Left ventricle myocardium superior (tissue), 1 donor: ENCODE measurements around the gene CXXC1. TPM values are rescaled to one million over a fixed set of nuclear protein-coding genes. Genes with fewer than 3 reads are reported as not detected.
"Not testable (repeated sequence)": the region's sequence is repeated elsewhere in the genome, so short reads cannot be mapped to it uniquely, and the experiment has no call there.

Source experiments
- ATAC-seq: fragments of 200-7000 bp; cut with Tn5 transposase; one replicate; pipeline ENCODE4 v1.9.1; 2020; ENCODE audit warnings: mild to moderate bottlenecking, moderate library complexity
- DNase-seq: peaks from one replicate; pipeline ENCODE4 v3.0.0-alpha.2; 2020
- intact Hi-C: fragments of 100-400 bp; cut with micrococcal nuclease; formaldehyde crosslinking; loops from one replicate; pipeline ENCODE4 v1.11.0; 2022
- total RNA-seq: library from RNA; stranded (reverse); fragmentation: NEBNext Ultra II Directional; extraction: Animal tissue kit (Norgen Biotek cat#: 25700); gene quantifications from one replicate; pipeline ENCODE4 v1.2.1, GENCODE V29; 2021
- donor health status: DM: no; HTN: yes; CAD: no; lungs with severe emphysema.

The CXXC1 gene
- total RNA-seq, 1 donor from 2014 or later, result 38.2 TPM

GRCh38 chr18:50299626-50300388 lies 12.3 kb upstream of the CXXC1 start:
- DNase-seq, result no peak
- ATAC-seq, result no peak
- intact Hi-C loops, result no loop called here

DNA sequence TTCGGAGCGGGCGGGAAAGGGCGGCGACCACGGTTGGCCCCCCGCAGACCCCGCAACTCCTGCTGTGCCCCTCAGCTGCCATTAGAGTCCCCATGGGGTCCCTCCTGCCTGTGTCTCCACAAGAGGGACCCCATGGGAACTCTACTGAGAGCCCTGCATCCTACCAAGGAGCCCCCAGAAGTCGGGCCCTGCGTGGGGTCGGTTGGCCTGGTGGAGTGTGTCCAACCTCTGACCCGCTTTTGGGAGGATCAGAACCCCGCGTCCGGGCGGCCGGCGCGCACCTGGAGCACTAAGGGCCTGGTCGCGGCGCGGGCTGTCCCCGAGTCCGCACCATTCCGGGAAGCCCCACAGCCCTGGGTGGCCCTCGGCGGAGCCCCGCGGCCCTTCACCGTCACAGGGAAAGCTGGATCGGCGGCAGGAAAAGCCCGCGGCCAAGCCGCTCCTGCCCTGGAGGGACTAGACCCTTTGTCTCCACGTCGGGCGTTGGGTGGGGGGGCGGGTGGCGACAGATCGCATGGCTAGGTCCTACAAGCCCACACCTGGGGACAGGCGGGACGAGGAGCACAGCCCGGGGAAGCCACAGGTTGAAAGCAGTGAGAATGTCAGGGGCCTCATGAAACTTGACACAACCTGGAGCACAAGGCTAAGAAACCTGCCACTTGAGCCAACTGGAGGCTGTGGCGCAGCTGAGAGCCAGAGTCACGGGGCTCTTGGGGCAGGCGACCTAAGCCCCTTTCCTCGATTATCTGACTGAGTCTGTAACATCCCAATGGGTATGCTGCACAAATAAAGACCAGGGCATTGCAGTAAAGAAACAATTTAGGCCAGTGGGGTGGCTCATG lies 11.2 kb upstream of the CXXC1 start:
- no peak for DNase-seq
- intact Hi-C loops, result no loop called here
- ATAC-seq, result peak; percentile 28

DNA sequence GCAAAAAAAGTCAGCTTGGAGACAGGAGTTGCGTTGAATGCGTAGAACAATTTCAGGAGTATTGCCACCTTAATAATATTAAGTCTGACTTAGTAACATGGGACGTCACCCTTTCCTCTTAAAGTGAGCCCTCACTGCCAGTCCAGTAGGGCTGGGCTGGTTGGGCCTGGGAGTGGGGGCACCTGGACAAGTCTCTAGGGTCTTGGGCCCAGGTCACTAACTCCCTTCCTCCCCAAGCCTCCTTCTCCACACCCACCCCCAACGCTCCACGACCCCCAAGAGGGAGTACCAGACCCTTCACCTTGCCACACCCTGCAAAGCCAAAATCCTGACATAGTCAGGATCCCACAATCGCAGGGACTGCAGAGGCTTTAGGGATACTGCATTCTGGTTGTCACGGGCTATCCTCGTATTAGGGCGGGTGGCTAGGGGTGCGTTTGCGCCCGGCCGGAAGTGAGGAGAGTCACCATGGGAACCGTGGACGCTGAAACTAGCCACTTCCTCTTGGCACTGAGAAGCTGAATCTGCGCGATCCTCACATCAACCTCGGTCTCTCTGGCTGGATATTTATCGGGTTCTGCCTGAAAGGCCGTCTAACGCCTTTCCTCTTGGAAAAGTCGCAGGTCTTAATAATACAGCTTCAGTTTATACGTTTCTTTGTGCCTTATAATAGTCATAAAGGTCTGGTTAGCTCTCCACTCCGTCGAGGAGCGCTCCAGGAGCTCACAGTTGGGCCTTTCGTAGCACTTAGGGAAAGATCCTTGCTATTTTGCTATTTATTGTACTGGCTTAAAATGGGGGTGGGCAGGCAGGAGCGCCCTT lies 10.3 kb upstream of the CXXC1 start:
- ATAC-seq (peak; percentile 96), DNase-seq (peak; percentile 81)
- intact Hi-C loops, result no loop called here

- DNase-seq (no peak), ATAC-seq (no peak)
- intact Hi-C loops, result no loop called here
Measured at GRCh38 chr18:50293039-50293438, 5.5 kb upstream of the CXXC1 start.

GRCh38 chr18:50289108-50289443 lies 1.6 kb upstream of the CXXC1 start:
- intact Hi-C loops, result no loop called here
- DNase-seq (no peak), ATAC-seq (no peak)

- DNase-seq, ATAC-seq, intact Hi-C loops: not testable (repeated sequence)
Measured at GRCh38 chr18:50288348-50289107, 1.0 kb upstream of the CXXC1 start.

GRCh38 chr18:50287028-50287440 lies 458 bp downstream of the CXXC1 start:
- DNase-seq (no peak), ATAC-seq (peak; percentile 8)
- intact Hi-C loops, result no loop called here

DNA sequence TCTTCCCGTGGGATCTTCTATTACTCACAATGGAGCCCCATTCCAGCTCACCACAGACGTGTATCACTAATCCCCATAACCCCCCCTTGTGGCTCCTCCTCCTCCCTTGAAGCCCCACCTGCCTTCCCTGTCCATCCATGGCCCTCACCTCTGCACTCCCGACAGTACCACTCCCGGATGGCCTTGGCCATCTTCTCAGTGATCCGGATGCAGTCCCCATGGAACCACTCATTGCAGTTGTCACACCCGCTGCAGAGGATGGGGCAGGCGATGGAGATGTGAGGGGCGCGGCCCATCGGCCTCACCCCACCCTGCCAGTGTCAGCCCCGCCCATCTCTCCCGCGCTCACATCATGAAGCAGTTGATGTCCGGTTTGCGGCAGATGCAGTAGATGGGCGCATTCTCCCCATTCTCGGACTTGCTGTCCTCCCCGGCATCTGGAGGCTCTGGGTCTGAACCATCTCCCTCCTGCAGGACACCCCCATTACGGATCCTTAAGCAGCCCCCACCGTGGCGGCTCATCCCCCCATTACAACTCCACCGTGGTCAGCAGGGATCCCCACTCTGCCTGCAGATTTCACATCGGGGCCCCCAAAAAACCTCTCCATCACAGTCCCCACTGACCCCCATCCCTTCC lies 983 bp downstream of the CXXC1 start:
- ATAC-seq (no peak), DNase-seq (no peak)
- intact Hi-C loops, result no loop called here

DNA sequence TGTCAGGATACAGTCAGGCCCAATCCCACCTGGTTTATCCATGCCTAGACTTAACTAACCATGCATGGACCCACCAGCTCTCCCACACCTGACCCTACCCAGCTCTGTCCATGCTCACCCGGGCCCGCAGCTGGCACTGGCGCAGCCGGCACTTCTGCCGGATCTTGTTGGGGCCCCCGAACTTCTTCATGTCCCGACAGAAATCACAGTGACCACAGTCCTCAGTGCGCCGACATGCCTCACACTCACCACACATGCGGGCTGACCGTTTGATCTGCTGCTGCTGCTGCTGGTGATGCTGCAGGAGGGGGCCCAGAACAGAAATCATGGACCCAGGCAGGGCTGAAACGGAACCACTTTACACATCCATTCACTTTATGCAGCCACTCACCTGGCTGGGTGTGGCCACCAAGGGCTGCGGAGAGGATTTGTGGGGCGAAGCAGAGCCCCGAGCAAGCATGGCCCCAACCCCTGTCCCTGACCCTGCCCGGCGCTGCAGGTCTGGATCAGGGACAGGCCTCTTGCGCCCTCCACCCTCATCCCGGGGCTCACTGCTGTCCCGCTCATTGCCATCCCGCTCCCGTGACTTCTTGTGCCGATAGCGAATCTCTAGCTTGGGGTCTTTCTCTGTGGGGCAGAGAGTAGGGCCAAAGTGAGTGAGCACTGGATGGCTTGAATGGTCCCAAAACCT lies 1.7 kb downstream of the CXXC1 start:
- intact Hi-C loops, result no loop called here
- ATAC-seq (no peak), DNase-seq (no peak)

DNA sequence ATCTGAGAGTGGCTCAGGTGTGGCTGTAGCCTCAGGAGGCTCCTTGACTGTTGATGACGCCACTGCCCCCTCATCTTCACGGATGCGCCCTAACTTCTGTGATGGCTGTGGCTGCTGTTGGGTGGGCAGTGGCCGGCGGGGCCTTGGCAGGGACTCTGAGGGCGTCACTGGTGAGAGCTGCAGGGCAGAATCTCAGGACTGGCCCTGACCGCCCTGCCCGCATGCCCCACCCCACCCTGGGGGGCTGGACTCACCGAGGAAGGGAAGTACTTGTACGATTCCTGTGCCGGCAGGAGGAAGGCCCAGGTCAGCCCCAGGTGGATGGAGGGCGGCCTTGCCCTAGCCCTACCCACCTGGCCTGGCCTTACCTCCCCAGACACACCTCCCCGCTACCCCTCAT lies 2.4 kb downstream of the CXXC1 start:
- no peak for DNase-seq
- ATAC-seq, result no peak
- intact Hi-C loops, result no loop called here

- intact Hi-C loops, result no loop called here
- DNase-seq (no peak), ATAC-seq (no peak)
Measured at GRCh38 chr18:50284255-50284885, 3.1 kb downstream of the CXXC1 start.

DNA sequence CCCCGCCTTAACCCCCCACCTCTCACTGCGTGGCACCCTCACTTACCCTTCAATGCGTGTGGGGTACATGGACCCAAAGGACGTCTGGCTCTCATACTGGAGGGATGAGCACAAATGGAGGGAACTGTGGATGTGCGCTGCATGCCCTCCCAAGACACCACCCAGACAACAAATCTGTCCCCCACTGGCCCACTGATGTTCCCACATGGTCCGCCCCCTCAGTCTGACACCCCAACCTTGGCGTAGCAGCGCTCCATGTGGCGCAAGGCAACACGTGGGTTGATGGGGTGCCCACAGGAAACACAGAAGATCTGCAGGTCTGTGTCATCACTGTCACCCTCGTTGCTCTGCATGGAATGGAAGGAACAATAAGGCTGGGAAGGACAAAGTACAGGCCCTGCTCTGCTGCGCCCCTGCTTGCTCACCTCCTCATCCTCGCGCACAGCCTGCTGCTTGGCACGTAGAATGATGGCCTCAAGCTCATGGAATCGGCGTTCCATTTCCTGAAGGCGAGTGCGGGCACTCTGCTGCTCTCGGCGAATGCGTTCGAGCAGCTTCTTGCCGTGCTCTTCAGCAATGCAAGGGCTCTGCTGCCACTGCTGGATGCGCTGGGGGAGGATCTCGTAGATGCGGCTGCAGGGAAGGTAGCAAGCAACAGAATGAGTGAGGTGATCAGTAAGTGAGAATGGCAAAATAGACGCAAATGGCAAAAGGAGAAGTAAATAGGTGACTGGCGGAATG lies 3.9 kb downstream of the CXXC1 start:
- ATAC-seq, result no peak
- no peak for DNase-seq
- intact Hi-C loops, result no loop called here

- DNase-seq, result no peak
- intact Hi-C loops, result no loop called here
- no peak for ATAC-seq
Measured at GRCh38 chr18:50282521-50283335, 4.8 kb downstream of the CXXC1 start.

GRCh38 chr18:50281972-50282520 lies 5.4 kb downstream of the CXXC1 start:
- no peak for DNase-seq
- intact Hi-C loops, result no loop called here
- peak; percentile 2 for ATAC-seq

- peak; percentile 98 for DNase-seq
- intact Hi-C loops, result no loop called here
- ATAC-seq, result peak; percentile 95
Measured at GRCh38 chr18:50281295-50281971, 6.1 kb downstream of the CXXC1 start, which contains the start of gene MBD1. MBD1 (minus strand) TSS chr18:50281523; CDS start chr18:50279992, 1,531 bp downstream.
